ENCODE results near the gene RASSF4.
A peak's percentile ranks its signal among the peaks of the same experiment; 100 is the strongest.

The RASSF4 gene

GRCh38 chr10:44922796-44923545, 36.6 kb upstream of the RASSF4 start:
- no peak for DNase-seq (ENCODE audit: low read depth)
- no peak overlapping the region for H3K4me3 ChIP-seq (replicated peaks; ENCODE audit: low read depth, low read length)
- TF ChIP-seq, protein P1, sequence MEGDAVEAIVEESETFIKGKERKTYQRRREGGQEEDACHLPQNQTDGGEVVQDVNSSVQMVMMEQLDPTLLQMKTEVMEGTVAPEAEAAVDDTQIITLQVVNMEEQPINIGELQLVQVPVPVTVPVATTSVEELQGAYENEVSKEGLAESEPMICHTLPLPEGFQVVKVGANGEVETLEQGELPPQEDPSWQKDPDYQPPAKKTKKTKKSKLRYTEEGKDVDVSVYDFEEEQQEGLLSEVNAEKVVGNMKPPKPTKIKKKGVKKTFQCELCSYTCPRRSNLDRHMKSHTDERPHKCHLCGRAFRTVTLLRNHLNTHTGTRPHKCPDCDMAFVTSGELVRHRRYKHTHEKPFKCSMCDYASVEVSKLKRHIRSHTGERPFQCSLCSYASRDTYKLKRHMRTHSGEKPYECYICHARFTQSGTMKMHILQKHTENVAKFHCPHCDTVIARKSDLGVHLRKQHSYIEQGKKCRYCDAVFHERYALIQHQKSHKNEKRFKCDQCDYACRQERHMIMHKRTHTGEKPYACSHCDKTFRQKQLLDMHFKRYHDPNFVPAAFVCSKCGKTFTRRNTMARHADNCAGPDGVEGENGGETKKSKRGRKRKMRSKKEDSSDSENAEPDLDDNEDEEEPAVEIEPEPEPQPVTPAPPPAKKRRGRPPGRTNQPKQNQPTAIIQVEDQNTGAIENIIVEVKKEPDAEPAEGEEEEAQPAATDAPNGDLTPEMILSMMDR (IDR thresholded peaks at IDR 0.05; ENCODE audit: low read length, missing control alignments), result no peak

DNA sequence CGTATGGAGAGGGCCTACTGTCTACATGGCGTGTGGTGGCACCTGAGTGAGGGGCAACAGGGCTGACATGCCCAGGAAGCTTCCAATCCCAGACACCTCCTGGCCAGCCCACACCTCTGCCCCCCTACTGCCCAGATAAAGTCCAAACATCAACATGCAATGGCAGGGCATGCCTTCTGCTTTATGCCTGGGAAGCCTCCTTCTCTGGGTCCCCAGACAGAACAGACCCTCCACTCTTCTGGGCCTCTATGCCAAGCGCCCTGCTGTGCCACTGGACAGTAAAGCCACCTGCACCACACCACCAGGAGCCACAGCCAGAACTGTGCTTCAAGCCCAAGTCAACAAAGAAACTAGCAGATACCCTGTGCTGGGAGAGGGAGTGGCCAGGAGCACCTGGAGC, 36.0 kb upstream of the RASSF4 start:
- DNase-seq (ENCODE audit: low read depth), result no peak
- H3K4me3 ChIP-seq (replicated peaks; ENCODE audit: low read depth, low read length), result no peak overlapping the region
- TF ChIP-seq, protein P1 (IDR thresholded peaks at IDR 0.05; ENCODE audit: low read length, missing control alignments), result no peak

GRCh38 chr10:44924261-44925040, 35.2 kb upstream of the RASSF4 start:
- TF ChIP-seq, protein P1 (IDR thresholded peaks at IDR 0.05; ENCODE audit: low read length, missing control alignments), result no peak
- DNase-seq (ENCODE audit: low read depth), result no peak

DNA sequence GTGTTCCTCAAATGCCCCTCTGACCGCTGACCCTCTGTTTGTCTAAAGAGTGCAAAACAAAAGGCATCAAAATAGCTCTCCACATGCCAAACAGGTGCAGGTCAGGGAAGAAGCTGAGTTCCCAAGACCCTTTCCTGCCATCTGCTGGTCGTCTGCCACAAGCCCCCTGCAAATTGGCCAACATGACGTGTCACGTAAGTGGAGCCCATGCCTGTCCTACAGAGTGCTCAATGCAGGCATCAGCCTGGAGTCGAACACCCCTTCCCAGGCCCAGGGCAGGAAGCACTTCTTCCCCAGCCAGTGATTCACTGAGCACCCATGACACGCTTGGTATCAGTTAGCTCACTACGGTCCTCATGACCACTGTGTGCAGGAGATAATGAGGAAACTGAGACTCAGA, 34.4 kb upstream of the RASSF4 start:
- TF ChIP-seq, protein P1 (IDR thresholded peaks at IDR 0.05; ENCODE audit: low read length, missing control alignments), result peak; percentile 27
- peak; percentile 26 for DNase-seq (ENCODE audit: low read depth)
- no peak overlapping the region for H3K4me3 ChIP-seq (replicated peaks; ENCODE audit: low read depth, low read length)

More at GRCh38 chr10:44924261-44925040, 35.2 kb upstream of the RASSF4 start:
- H3K4me3 ChIP-seq (replicated peaks; ENCODE audit: low read depth, low read length), result no peak overlapping the region

- H3K4me3 ChIP-seq (replicated peaks; ENCODE audit: low read depth, low read length), result no peak overlapping the region
- DNase-seq (ENCODE audit: low read depth), result no peak
- TF ChIP-seq, protein P1 (IDR thresholded peaks at IDR 0.05; ENCODE audit: low read length, missing control alignments), result no peak
These were observed 33.5 kb upstream of the RASSF4 start for GRCh38 chr10:44925811-44926750.

DNA sequence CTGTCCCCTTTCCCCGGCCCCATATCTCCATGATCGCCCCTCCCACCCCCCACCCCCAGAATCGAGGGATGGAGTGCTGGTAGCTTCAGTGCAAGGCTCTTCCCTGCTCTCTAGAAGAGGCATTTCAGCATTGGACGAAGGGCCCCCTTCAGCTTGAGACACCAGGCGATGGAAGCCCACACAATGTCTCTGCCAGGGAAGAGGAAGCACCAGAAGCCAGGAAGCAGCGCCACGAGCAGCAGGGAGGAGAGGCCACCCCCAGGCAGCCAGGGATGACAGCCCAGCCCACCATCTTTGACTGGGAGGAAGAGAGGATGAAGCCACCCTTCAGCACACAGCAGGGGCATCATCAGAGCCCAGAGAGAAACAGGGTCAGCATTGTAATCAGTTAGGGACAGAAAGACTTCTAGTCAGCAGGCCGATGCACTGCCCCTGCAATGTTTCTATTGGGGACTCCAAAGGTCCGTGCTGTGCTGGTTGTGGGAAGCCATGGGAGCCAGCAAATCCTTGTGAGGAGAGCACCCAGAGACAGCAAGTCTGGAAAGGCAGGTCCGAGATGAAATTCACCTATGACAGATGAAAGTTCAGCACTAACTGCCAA, 32.8 kb upstream of the RASSF4 start:
- TF ChIP-seq, protein P1 (IDR thresholded peaks at IDR 0.05; ENCODE audit: low read length, missing control alignments), result no peak
- no peak overlapping the region for H3K4me3 ChIP-seq (replicated peaks; ENCODE audit: low read depth, low read length)
- no peak for DNase-seq (ENCODE audit: low read depth)

All from fibroblast of pulmonary artery (primary cell).